H9 (cell line): ENCODE measurements around the gene COPRS. TPM values are rescaled to one million over a fixed set of nuclear protein-coding genes. Genes with fewer than 3 reads are reported as not detected.

Source experiments
- DNase-seq: peaks from one replicate; pipeline ENCODE4 v3.0.0-alpha.2; 2017
- H2AFZ ChIP-seq: one replicate; pipeline ENCODE4 v1.6.1; 2013; ENCODE audit warnings: mild to moderate bottlenecking, low read length, control low read depth, moderate library complexity
- H2AK5ac ChIP-seq: 2 replicates; pipeline ENCODE4 v1.6.1; 2013; ENCODE audit warnings: low read length, control low read depth, mixed read lengths; ENCODE audit not compliant: insufficient read length
- H2BK120ac ChIP-seq: one replicate; pipeline ENCODE4 v1.6.1; 2013; ENCODE audit warnings: low read depth, mild to moderate bottlenecking, low read length, control low read depth, inconsistent platforms; ENCODE audit not compliant: poor library complexity, severe bottlenecking
- H2BK12ac ChIP-seq: 2 replicates; pipeline ENCODE4 v1.6.1; 2013; ENCODE audit warnings: low read length, control low read depth, mixed read lengths, low read depth; ENCODE audit not compliant: insufficient read length
- H2BK15ac ChIP-seq: 2 replicates; pipeline ENCODE4 v1.6.1; 2013; ENCODE audit warnings: low read depth, low read length, control low read depth
- H2BK20ac ChIP-seq: one replicate; pipeline ENCODE4 v1.6.1; 2013; ENCODE audit warnings: low read depth, mild to moderate bottlenecking, low read length, control low read depth, inconsistent platforms; ENCODE audit not compliant: poor library complexity, severe bottlenecking
- H2BK5ac ChIP-seq: 2 replicates; pipeline ENCODE4 v1.6.1; 2013; ENCODE audit warnings: low read length, control low read depth, mixed read lengths; ENCODE audit not compliant: insufficient read length
- H3K14ac ChIP-seq: 2 replicates; pipeline ENCODE4 v1.6.1; 2013; ENCODE audit warnings: low read length, control low read depth; ENCODE audit not compliant: insufficient read depth
- H3K18ac ChIP-seq: 2 replicates; pipeline ENCODE4 v1.6.1; 2013; ENCODE audit warnings: low read depth, mild to moderate bottlenecking, mixed read lengths, low read length, control low read depth; ENCODE audit not compliant: insufficient read length
- H3K23ac ChIP-seq: 2 replicates; pipeline ENCODE4 v1.6.1; 2013; ENCODE audit warnings: low read length, control low read depth, mixed read lengths, low read depth; ENCODE audit not compliant: insufficient read length
- H3K23me2 ChIP-seq: 2 replicates; pipeline ENCODE4 v1.6.1; 2013; ENCODE audit warnings: low read depth, mild to moderate bottlenecking, mixed read lengths, low read length, control low read depth; ENCODE audit not compliant: insufficient read length, poor library complexity, severe bottlenecking
- H3K27ac ChIP-seq: 2 replicates; pipeline ENCODE4 v1.5.1; 2013; ENCODE audit warnings: low read length, control low read depth, mixed read lengths, low read depth; ENCODE audit not compliant: insufficient read length
- H3K27me3 ChIP-seq: 2 replicates; pipeline ENCODE4 v1.6.1; 2013; ENCODE audit warnings: low read length, control low read depth, inconsistent platforms; ENCODE audit not compliant: insufficient read depth
- H3K4ac ChIP-seq: 2 replicates; pipeline ENCODE4 v1.6.1; 2013; ENCODE audit warnings: low read depth, mild to moderate bottlenecking, control low read depth, inconsistent platforms, low read length, moderate library complexity
- H3K4me1 ChIP-seq: 2 replicates; pipeline ENCODE4 v1.6.1; 2013; ENCODE audit warnings: low read length, control low read depth, inconsistent platforms; ENCODE audit not compliant: insufficient read depth
- H3K4me2 ChIP-seq: 2 replicates; pipeline ENCODE4 v1.6.1; 2013; ENCODE audit warnings: low read length, control low read depth, mixed read lengths; ENCODE audit not compliant: insufficient read length, insufficient read depth
- H3K56ac ChIP-seq: 2 replicates; pipeline ENCODE4 v1.6.1; 2013; ENCODE audit warnings: low read depth, mild to moderate bottlenecking, mixed read lengths, low read length, control low read depth; ENCODE audit not compliant: insufficient read length
- H3K79me1 ChIP-seq: 2 replicates; pipeline ENCODE4 v1.6.1; 2013; ENCODE audit warnings: low read depth, mild to moderate bottlenecking, moderate library complexity, low read length, control low read depth, inconsistent platforms; ENCODE audit not compliant: insufficient read depth, poor library complexity, severe bottlenecking
- H3K79me2 ChIP-seq: 2 replicates; pipeline ENCODE4 v1.6.1; 2013; ENCODE audit warnings: low read length, control low read depth, inconsistent platforms; ENCODE audit not compliant: insufficient read depth
- H3K9ac ChIP-seq: 2 replicates; pipeline ENCODE4 v1.6.1; 2013; ENCODE audit warnings: low read length, control low read depth, mixed read lengths; ENCODE audit not compliant: insufficient read length; ENCODE audit errors: extremely low read depth
- H3K9me3 ChIP-seq: one replicate; pipeline ENCODE4 v1.6.1; 2013; ENCODE audit warnings: low read depth, low read length, inconsistent platforms; ENCODE audit not compliant: control insufficient read depth
- H3T11ph ChIP-seq: one replicate; pipeline ENCODE4 v1.6.1; 2013; ENCODE audit warnings: mild to moderate bottlenecking, low read length, control low read depth, inconsistent platforms
- H4K20me1 ChIP-seq: one replicate; pipeline ENCODE4 v1.6.1; 2013; ENCODE audit not compliant: control insufficient read depth, insufficient read length, insufficient read depth
- H4K5ac ChIP-seq: 2 replicates; pipeline ENCODE4 v1.6.1; 2013; ENCODE audit warnings: low read depth, mild to moderate bottlenecking, mixed read lengths, low read length, control low read depth; ENCODE audit not compliant: insufficient read length
- H4K8ac ChIP-seq: replicated peaks from 2 replicates; pipeline ENCODE4 v1.6.1; 2013; ENCODE audit warnings: low read length, control low read depth, mixed read lengths, low read depth; ENCODE audit not compliant: insufficient read length
- H4K91ac ChIP-seq: 2 replicates; pipeline ENCODE4 v1.6.1; 2013; ENCODE audit warnings: low read depth, mild to moderate bottlenecking, moderate library complexity, mixed read lengths, low read length, control low read depth; ENCODE audit not compliant: insufficient read length
- H3K27ac Mint-ChIP-seq, 3 experiments: 2 replicates in 2 of 3; 3 replicates in 1 of 3; pipeline ENCODE4 v1.8.0; 2020 to 2021; ENCODE audit warnings: mixed read lengths in 3 of 3, mild to moderate bottlenecking in 1 of 3, moderate library complexity in 1 of 3
- H3K27me3 Mint-ChIP-seq: 2 replicates; pipeline ENCODE4 v1.8.0; 2021; ENCODE audit warnings: low read depth, mild to moderate bottlenecking, moderate library complexity, mixed read lengths
- H3K36me3 Mint-ChIP-seq, 3 experiments: 2 replicates in 2 of 3; 3 replicates in 1 of 3; pipeline ENCODE4 v1.8.0; 2020 to 2021; ENCODE audit warnings: low read depth in 3 of 3, mixed read lengths in 3 of 3; ENCODE audit not compliant: insufficient read depth in 1 of 3
- H3K4me1 Mint-ChIP-seq, 2 experiments: 2 replicates each; pipeline ENCODE4 v1.8.0; 2020; ENCODE audit warnings: mixed read lengths in 2 of 2
- H3K4me3 Mint-ChIP-seq, 2 experiments: 2 replicates in 1 of 2; 3 replicates in 1 of 2; pipeline ENCODE4 v1.8.0; 2020 to 2021; ENCODE audit warnings: mild to moderate bottlenecking in 2 of 2, mixed read lengths in 2 of 2, moderate library complexity in 1 of 2
- H3K9me3 Mint-ChIP-seq, 2 experiments: 2 replicates in 1 of 2; 3 replicates in 1 of 2; pipeline ENCODE4 v1.8.0; 2020; ENCODE audit warnings: mild to moderate bottlenecking in 2 of 2, mixed read lengths in 2 of 2, moderate library complexity in 1 of 2
- WGBS: extraction: QIAGEN DNeasy Blood & Tissue Kit; methylation state at CpG from one replicate; pipeline ENCODE4 v1.1.7; 2013; ENCODE audit warnings: missing lambda C conversion rate, low lambda C conversion rate, mixed read lengths; ENCODE audit not compliant: insufficient read length; ENCODE audit errors: extremely low coverage; 5-methylcytosine and 5-hydroxymethylcytosine counted together
- long read RNA-seq: library from polyadenylated mRNA; unstranded; transcript quantifications from one replicate; pipeline ENCODE4 v2.0.0, GENCODE V29; 2020
- total RNA-seq: library from RNA; stranded (reverse); gene quantifications from 2 replicates; pipeline ENCODE4 v1.2.1, GENCODE V29; 2021
- TF ChIP-seq, protein P1 (sequence below): fragments of 200-600 bp; sonication (generic); conservative IDR thresholded peaks from 3 replicates; pipeline ENCODE4 v1.8.0; 2021; ENCODE audit warnings: antibody characterized with exemption, mild to moderate bottlenecking

COPRS gene, protein sequence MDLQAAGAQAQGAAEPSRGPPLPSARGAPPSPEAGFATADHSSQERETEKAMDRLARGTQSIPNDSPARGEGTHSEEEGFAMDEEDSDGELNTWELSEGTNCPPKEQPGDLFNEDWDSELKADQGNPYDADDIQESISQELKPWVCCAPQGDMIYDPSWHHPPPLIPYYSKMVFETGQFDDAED
- 42.6 and 43.8 TPM in 2 replicates for total RNA-seq
- long read RNA-seq, result 0 reads

DNA sequence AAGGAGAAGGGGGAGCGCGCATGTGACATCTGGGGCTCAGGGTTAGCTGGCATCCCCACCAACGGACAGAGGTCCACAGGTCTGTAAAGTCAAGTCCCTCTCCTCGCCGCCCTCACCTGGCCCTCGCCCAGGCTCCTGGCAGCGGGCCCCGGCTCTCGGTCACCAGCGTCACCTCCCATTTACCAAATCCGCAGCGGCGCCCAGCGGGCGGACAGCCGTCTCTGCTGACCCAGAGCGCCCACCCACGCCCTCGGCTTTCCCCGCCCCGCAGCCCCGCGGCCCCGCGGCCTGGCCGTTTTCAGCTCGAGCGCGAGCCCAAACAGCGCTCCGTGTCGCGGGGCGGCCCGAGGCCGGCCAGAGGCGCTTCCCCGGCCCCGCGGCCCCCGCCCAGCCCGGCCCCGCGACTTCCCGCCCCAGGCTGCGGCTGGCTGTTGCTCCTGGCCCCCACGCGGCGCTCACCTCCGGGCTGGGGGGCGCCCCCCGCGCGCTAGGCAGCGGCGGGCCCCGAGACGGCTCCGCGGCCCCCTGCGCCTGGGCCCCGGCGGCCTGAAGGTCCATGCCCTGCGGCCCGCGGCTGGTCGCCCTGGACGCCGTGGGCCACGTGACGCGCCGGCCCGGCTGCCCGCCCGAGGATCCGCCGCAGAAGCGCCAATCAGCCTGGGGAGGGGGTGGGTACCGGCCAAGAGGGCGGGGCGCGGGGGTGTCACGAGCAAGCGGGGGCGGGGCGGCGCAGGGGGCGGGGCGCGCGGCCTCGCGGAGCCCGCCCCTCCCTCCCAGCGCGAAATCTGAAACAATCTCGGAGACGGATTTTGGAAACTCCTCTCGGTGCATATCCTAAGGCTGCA lies at the start of gene COPRS:
TSS of gene COPRS (minus strand) at position 603 of the 845 bp plus-strand sequence. CDS start at position 558, 45 bp downstream.
- Histone ChIP-seq H3K27me3 (no peaks in the 10 kb centered on the region), H3K79me1 (no peaks in the 10 kb centered on the region), H4K91ac (no peak within 1 kb of the TSS), H3K4ac (no peak within 1 kb of the TSS), H2AK5ac (no peak within 1 kb of the TSS), H2BK15ac (no peak within 1 kb of the TSS), H3K23ac (no peak within 1 kb of the TSS), H3K4me1 (peaks cover 3% of the 10 kb centered on the region; the same call in 1 of the 2 replicates), H3K56ac (no peak within 1 kb of the TSS), H2AFZ (no peak within 1 kb of the TSS), H3K9me3 (no peaks in the 10 kb centered on the region), H3K9ac (peak within 1 kb of the TSS; percentile 65), H3K4me2 (peak within 1 kb of the TSS; percentile 77), H3K18ac (no peak within 1 kb of the TSS), H3K14ac (no peak within 1 kb of the TSS; the same call in 1 of the 2 replicates), H3K27ac (no peak within 1 kb of the TSS), H4K5ac (no peak within 1 kb of the TSS), H2BK20ac (no peak within 1 kb of the TSS), H2BK12ac (no peak within 1 kb of the TSS), H3T11ph (no peak within 1 kb of the TSS), H4K8ac (no peak within 1 kb of the TSS), H2BK5ac (no peak within 1 kb of the TSS), H4K20me1 (no peaks in the 10 kb centered on the region), H3K23me2 (peaks cover 3% of the 10 kb centered on the region), H3K79me2 (no peaks in the 10 kb centered on the region), H2BK120ac (no peak within 1 kb of the TSS)
- Mint-ChIP-seq H3K4me1 (peaks cover 17% of the 10 kb centered on the region in 2 experiments), H3K36me3 (peaks cover 6 to 26% (median 20%) of the 10 kb centered on the region in 3 experiments), H3K4me3 (peak within 1 kb of the TSS; percentile 82 to 90), H3K27ac (peak within 1 kb of the TSS in 2 of 3 experiments; percentile 81 to 88; a peak in 3 of 7 replicates), H3K27me3 (no peaks in the 10 kb centered on the region; the same call in 1 of the 2 replicates), H3K9me3 (no peaks in the 10 kb centered on the region)
- WGBS, result no CpG with 5 or more reads among the region's 100 CpGs
- TF ChIP-seq, protein P1, sequence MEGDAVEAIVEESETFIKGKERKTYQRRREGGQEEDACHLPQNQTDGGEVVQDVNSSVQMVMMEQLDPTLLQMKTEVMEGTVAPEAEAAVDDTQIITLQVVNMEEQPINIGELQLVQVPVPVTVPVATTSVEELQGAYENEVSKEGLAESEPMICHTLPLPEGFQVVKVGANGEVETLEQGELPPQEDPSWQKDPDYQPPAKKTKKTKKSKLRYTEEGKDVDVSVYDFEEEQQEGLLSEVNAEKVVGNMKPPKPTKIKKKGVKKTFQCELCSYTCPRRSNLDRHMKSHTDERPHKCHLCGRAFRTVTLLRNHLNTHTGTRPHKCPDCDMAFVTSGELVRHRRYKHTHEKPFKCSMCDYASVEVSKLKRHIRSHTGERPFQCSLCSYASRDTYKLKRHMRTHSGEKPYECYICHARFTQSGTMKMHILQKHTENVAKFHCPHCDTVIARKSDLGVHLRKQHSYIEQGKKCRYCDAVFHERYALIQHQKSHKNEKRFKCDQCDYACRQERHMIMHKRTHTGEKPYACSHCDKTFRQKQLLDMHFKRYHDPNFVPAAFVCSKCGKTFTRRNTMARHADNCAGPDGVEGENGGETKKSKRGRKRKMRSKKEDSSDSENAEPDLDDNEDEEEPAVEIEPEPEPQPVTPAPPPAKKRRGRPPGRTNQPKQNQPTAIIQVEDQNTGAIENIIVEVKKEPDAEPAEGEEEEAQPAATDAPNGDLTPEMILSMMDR, result no peak
- peak; percentile 95 for DNase-seq
